ENCODE data around the gene TNFSF10.

Gene TNFSF10

DNA sequence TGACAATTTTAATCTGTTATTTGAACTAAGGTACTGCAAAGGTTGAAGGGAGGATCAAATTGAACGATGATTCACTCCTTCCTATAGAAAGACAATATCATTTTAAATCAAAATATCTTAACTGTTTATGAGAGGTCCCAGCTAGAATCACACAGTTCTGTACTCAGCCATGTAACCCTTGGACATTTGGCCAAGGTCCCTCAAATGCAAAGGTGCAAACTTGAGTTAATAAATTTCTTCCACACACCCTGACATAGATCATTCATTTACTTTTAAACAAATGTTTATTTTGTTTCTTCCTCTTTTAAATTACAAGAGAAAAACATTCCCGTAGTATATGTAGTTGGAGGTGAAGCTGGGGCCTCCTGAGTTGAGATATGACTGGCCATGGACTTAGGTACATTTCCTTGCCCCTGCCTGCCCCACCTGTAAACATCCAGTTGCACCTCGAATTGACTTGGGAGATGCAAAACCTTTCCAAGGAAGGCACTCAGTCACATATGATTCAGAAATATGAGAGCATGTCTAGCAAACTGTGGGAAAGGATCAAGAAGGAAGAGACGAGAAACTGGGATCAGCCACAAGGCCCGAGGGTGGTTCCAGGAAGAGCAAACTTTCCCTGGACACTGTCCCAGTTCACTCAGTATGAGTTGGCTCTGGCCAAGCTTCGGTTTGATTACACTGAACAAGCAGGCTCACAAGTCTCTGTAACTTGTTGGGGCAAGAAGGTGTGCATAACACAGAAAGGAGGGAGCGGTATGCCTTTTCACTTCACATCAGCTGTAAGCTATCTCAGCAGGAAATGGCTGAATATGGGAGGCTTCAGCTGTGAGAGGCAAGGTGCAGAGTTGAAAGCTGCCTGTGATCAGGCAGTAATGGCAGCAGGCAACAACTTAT lies 6.7 kb downstream of the TNFSF10 start:
- no peak for DNase-seq

DNA sequence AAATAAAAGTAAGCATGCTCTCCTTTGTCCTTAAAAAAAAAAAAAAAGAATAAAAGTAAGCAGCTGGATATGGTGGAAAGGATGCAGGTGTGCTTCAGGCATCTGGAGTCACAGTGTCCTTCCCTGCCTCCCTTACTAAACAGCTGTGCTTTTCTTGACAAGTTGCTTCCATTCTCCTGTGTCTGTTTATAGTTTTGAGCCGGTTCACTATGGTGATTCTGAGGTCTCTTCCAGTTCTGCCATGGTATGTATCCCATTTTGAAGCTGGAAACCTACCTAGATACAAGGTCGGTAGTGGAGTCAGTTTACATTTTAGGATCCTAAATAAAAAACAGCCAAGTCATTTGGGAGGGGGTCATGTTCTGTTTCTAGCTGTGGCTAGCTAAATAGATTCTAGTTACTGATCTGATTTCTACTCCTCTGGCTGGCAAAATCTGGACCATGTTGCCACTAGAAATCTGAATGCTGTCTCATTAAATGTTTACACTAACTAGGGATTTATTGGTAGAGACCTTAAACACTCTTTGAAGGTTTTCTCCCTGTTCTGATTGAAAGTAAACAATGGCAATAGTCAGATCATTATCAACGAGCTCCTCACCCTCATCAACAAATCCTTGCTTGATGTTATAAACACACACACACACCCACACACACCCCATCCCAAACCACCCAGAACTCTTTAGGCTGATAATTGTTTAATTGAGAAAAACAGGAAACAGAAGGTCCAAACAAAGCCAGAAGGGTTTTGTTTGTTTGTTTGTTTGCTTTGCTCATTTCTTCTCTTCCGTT lies 7.9 kb downstream of the TNFSF10 start:
- DNase-seq = no peak

DNA sequence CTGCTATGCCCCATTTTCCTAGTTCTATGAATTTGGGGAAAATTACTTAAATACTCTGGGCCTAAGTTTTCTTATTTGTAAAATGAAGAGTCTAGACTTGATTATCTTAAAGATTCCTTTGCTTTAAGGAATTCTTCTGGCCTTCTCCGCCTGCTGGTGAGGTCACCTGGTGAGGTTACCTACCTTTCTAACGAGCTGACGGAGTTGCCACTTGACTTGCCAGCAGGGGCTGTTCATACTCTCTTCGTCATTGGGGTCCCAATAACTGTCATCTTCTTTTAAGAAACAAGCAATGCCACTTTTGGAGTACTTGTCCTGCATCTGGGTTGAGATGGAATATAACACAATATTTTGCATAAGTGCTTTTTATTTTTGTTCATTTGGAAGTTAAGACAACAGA lies 8.6 kb downstream of the TNFSF10 start:
- no peak for DNase-seq

DNA sequence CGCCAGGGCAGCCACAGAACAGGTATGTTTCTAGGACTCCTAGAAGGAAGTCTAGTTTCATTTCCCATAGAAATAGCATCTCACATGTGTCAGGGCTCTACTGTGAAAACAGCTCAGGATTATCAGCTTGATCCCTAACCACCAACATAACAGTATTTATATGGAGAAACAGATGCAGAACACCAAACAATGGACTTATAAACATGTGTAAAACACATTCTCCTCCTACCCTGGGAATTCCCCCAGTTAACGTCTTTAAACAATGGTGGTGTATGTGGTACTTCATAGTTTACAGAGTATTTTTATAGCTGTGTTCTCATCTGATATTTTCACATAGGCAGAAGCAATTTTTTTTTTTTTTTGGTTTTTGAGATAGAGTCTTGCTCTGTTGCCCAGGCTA lies 9.7 kb downstream of the TNFSF10 start:
- DNase-seq = no peak

DNA sequence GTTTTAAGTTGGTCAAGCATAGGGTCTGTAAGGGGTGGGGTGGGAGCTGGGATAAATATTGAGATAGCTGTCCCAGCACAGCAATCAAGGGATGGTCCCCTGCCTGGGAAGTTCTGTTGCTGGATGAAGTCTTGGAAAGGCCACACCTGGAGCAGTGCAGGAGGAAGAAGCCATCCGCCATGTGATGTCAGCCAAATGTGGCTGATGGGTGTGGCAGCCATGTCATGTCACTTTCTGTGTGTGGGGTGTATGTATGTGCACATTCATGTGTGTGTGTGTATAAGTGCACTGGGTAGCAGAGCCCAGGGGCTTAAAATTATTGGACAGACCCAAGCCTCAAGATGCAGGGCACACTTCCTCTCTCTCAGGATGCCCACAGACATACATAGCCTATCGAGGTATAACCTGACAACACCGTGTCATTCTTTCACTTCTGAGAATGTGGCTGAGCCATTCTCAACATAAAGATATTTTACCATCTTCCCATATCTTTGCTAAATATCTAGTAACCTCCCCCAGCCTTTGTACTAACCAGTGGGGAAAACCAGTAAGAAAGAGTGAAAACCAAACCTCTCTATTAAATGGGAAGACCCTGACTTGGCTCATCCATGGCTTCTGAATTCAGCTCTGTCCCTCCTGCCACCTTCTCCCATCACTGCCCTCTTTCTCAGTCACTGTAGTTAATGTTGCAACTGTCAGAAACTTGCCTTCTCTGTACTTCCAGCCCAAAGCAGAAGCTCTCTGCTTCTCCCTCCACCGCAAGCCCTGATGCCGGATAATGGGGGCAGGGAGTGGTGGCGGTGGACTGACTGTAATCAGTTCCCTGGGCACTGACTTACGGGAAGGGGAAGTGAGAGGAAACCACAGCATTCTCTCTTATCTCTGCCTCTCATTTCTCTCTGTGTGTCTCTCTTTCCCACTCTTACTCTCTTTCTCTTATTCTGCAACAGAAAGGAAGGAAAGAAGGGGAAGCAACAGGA lies 11.2 kb downstream of the TNFSF10 start:
- no peak for DNase-seq

DNA sequence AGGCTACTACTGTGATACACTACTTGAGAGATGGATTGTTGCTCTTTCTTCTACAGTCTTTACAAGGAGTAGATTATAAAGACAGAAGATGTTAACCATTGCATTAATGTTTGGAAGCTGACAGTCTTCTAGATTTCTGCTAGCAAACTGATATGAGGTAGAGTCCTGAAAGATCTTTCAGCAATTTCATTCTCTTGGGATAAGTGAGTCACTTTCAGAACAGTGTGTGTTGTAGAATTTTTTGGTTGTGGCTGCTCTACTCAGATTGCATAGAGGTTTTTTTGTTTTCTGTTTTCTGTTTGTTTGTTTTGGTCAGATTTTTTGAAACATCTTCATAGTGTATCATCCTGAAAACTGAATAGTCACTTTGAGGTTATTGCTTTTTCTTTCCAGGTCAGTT lies 17.1 kb downstream of the TNFSF10 start:
- no peak for DNase-seq

DNA sequence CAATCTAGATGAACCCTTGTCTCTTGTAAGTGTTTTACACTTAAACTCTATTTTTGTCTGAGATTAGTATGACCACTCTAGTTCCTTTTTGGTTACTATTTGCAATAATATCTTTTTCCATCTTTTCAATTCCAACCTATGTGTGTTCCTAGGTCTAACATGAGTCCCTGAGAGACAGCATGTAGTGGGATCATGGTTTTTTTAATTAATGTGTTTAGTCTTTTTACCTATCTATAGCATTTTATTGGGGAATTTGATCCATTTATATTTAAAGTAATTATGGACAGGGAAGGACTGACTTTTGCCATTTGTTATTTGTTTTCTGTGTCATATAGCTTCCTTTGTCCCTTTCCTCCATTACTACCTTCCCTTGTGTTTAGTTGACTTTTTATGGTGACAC lies 21.7 kb downstream of the TNFSF10 start:
- no peak for DNase-seq

DNA sequence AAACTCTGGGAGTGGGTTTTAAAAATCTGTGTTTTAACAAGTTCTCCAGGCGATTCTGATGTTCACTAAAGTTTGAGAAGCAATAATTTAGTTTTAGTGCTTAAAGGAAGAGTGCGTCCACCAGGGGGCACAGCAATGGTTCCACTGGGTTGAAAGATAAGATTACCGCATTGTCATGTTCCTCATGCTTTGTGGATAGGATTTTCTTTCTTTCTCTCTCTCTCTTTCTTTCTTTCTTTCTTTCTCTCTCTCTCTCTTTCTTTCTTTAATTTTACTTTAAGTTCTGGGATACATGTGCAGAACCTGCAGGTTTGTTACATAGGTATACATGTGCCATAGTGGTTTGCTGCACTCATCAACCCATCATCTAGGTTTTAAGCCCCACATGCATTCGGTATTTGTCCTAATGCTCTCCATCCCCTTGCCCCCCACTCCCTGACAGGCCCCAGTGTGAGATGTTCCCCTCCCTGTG lies 33.0 kb downstream of the TNFSF10 start:
- peak; percentile 62 for DNase-seq

DNA sequence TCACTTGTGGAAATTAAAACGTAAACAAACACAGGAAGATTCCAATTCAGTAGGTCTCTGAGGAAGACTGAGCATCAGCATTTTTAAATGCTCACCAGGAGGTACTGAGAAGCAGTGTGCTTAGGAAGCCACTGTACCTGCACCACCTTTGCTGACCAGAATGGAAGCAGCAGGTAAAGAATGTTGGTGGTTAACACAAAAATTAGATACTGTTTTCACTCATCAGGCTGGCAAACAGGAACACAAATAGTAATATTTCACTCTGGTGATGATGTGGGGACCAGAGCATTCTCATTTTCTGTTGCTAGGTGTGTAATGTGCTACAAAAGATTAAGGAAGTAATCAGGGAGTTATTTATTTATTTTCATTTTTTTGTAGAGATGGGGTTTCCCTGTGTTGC lies 45.1 kb downstream of the TNFSF10 start:
- no peak for DNase-seq

DNA sequence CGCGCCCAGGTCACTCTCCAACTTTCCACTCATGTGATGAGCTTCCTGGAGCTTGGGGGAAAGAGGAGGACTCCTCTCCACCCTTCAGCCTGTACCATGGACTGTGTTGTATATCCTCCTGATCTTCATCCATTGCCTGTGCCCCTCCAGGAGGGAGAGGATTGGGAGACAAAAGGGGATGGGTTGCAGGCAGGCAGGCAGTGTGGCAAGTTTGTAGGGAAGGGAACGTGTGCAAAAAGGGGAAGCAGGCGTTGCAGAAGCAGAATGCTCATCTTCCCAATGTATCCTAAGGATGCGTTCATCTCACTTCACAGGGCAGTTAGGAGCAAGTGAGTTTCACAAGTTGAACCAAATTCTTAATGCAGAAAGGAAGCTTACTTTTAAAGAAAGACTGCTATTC lies 46.9 kb downstream of the TNFSF10 start:
- no peak for DNase-seq

DNA sequence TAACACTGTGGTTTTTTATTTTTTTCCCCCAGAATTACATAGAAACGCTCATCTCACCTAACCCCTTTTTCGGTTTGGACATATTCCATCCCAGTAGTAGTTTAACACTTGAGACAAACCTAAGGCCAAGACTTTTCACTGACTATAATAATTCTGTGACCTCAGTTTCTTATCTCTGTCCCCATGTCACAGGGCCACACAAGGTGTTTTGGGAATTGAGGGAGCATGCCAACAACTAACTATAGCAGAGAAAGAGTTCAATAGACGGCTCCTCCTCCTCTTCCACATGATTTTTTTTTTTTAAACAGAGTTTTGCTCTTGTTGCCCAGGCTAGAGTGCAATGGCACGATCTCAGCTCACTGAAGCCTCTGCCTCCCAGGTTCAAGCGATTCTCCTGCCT lies 47.5 kb downstream of the TNFSF10 start:
- no peak for DNase-seq

DNA sequence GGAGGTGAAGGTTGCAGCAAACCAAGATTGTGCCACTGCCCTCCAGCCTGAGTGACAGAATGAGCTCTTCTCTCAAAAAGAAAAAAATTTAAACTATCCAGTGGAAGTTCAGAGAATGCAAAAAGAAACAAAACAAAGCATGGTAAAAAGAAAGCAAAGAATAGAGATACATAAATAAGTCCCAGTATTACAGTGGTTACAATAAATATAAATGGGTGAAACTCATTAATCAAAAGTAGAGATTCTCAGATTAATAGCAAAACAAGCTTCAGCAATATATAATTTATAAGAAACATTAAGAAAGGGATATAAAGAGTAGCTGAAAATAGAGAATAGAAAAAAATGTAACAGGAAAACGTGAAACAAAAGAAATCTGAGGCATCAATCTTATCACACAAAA lies 51.3 kb downstream of the TNFSF10 start:
- DNase-seq = no peak

DNA sequence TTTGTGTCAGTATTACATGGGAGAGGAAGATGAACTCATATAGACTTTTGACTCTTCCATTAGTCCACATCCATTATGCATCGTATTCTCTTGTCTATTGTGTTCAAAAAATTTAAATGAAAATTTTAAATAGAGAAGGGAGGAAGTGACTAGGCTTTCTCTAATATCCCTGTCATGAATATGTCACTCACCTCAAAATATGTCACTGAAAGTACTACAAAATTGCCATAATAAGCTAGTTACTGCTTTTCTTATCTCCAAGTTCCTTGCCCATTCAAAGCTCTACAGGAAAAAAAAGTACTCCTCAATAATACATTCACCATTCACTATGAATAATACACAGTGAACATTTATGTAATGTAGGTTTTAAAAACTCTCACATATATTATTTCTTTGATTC lies 52.6 kb downstream of the TNFSF10 start:
- DNase-seq = no peak

DNA sequence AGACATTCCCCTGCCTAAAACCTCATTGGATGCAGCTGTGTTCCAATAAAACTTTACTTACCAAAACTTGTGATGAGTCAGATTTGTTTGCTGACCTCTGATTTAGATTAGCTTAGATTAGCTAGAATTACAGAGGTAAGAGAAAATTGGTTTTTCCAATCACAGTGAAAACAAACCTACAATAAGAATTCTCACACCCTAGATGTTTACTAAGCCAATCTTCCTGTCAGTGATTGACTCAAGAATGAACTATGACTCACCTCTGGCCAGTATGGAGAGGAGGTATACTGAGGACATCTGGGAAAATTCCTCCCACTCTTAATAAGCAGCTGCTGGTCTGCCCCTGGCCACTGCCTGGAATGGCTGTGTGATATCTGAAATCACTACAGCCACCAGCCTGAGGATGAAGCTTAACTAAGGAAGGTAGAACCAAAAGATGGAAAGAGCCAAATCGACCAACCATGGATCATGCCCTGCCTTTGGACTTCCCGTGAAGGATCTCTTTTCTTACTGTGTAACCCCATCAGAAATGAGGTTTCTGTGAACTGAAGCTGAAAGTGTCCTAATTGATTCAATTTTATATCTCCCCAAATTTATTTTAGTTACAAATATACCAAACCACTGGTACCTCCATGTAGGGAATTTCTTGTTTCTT lies 55.9 kb downstream of the TNFSF10 start:
- DNase-seq = no peak

DNA sequence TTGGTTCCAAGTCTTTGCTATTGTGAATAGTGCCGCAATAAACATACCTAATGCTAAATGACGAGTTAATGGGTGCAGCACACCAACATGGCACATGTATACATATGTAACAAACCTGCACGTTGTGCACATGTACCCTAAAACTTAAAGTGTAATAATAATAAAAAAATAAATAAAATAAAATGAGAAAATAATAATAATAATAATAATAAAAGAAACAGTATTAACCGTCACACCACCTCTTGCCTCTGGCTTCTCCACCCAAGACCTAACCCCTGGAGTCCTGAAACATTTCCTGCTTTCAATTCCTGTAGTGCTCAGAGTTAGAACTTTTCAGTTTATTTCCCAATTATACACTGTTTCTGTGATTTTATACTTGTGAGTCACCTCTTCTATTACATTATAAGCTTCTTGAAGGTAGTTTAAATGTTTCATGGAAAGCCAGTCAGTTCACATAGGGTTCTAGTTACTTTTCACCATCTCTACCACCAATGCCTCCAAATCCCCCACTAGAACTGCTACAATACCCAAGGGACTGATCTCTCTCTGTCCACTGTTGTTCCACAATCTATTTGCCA lies 56.6 kb downstream of the TNFSF10 start:
- DNase-seq = no peak

DNA sequence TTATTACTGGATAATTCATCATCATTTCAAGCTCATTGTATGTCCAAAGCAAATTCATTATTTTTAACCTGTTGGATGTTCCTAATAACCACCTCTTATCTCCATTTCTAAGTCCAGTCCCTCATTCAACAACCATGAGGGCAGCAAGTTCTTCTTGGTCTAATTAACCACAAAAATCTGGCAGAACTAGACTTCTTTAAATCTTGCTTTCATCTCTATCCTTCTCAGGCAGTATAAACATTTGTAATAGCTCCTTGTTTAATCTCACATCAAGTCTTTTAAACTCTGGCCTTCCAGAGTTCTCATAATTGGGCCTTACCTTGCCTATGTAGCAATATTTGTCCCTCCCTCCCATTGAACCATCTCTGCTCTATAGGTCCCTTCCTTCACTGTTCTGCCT lies 57.9 kb downstream of the TNFSF10 start:
- DNase-seq = no peak

DNA sequence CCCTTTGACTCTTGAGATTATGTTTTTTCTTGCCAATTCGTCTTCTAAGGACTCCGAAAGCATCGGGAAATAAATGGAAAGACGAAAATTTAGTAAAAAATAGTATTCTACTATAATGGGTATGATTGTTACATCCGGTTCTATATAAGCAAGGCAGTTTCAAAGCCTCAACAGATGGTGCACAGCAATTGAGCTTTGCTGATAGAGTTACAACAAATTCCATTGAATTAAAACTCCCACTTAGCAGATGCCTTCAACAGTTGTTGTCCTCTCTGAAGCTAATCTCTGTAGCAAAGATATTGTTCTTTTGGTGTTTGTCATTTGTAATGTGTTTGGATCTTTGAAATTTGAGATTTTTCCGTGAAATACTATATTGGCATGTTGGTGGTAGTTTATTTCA lies 58.9 kb downstream of the TNFSF10 start:
- DNase-seq = no peak

DNA sequence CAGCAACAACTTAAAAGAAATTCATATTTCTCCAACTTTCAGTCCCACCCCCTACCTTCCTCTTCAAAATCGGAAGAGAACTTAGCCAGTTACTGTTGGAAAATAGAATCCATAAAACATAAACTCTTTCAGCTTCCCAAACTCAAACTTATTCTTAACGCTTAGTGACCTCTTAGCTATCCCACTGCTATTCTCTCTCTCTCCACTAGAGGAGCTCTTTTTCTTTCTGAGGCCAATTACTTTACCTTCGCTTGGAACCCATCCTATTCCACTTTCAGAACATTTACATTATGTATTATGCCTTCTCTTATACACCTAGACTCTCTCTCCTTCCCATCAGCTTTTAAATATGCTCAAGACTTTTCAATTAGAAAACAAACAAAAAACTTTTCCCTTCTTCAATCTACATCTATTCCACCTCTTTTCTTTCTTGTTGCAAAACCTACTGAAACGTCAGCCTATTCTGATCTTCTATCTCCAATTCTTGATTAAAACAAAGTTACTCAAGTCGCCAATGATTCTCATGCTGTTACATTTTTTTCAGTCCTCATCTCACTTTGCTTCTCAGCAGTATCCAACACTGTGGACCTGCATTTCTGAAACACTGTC lies 61.6 kb downstream of the TNFSF10 start:
- peak; percentile 27 for DNase-seq

DNA sequence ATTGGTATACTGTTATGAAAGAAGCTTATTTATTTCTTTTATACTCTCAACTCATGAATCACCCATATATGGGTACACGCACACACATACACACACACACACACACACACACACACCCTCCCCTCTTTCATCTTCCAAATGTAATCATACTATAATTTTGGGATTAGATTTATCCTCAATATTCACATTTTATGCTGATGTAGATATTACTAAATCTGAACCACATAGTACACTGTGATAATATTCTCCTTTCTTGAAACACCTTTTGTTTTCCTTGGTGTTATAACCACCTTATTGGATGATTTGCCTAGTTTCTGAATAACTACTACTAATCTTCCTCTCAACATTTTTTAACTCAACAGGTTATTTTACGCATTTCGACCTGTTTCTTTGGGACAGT lies 66.8 kb downstream of the TNFSF10 start:
- no peak for DNase-seq
